Right renal pelvis (tissue), 4 donors: ENCODE data around the gene IRF5. TPM values are rescaled to one million over a fixed set of nuclear protein-coding genes. Genes with fewer than 3 reads are reported as not detected.

Experiments used
- DNase-seq, 4 donors: peaks; one replicate each; pipeline ENCODE4 v3.0.0-alpha.2; 2013; ENCODE audit warnings: low read depth in 4 of 4, low spot score in 3 of 4, missing footprints in 1 of 4
- polyA plus RNA-seq, 4 donors: library from polyadenylated mRNA; unstranded; fragments of 120-200 nt; gene quantifications; one replicate each; pipeline ENCODE4 v1.2.1, GENCODE V29; 2013; ENCODE audit not compliant: insufficient read length in 4 of 4

Gene IRF5
- polyA plus RNA-seq, 4 donors = 7.3 to 14.7 (median 11.0) TPM

DNA sequence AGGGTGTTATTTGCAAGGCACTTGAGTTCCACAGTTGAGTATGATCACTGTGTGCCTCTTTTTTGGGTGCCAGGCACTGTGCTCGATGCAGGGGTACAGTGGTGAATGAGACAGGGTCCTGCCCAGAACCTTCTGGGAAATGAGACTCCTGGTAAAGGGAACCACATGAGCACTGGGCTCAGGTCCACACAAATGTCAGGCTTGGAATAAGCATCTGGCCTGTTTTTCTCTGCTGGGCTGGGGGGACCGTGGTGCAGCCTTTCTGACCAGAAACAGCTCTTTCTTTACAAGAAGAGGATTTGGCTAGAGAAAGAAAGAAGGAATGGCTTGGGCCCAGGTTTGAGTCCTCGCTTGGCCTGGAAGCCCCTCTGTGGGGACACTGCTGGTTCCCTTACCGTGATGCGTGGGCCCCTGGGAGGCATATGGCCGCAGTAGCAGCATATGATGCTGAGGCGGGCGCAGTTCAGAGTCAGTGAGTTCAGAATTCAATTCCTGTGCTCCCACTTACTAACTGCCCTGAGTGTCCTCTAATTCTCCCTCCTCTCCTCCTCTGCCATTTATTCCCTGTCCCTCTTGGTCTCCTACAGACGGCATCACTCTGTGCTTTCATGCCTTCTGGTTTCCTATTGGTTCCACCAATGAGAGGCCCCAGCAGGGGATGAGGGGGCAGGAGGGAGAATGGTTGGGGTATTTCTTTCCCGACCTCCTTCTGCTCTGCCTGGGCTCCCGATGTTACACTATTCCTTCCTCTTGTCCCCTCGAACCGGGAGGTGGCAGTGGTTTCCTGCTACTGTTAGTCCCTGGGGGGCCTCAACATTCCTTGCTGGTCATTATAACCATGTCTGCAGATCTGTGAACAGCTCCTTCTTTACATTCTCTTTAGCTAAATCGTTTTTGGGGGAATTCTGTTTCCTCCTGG is 17.6 kb upstream of the IRF5 start:
- DNase-seq = no peak

DNA sequence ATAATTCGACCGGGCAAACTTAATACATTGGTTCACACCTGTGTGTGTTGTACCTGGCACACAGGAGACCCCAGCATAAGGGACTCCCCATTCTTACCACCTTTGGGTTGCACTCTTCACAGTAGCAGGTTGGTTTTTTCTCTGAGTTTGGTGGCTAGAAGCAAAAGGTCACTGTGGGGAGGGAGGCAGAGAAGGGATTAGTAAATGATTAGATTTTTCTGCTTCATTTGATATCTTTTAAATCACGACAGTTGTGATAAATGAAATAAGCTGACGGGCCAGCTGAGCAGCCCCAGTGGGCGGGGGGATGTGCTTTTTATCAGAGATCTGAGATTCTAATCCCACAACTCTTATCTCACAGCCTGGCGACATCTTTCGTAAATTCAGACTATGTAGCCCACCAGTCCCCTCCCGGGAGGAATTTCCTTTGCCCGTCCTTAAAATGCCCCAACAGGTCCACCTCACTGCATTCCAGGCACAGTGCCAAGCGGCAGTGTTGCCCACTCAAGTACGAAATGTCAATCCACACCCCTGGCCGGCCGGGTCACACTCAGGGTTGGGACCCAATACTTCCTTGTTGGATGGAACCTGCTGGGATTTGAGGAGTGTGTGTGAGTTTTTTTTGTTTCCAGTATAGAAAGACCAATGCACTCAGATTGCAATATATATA is 16.7 kb upstream of the IRF5 start:
- no peak for DNase-seq

DNA sequence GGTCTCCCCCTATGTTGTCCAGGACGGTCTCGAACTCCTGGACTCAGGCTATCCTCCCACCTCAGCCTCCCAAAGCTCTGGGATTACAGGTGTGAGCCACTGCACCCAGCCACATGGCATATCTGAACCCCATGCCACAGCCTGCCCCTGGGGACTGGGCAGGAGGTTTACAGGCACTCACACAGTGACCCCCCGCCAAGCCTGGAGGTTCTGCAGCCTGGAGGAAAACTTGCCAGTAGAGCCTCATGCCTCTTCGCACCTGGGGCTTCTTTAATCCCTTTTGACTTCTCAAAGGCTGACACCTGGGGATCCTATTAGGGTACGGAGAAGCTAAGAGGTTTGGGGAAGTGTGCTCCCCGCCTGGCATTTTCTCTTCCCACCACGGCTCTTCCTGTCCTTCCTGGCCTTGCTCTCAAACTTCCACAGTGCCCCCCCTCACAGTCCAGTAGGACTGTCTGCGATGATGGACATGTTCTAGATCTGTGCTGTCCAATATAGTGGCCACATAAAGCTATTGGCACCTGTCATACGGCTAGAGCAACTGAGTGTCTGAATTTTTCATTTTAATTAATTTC is 15.8 kb upstream of the IRF5 start:
- no peak for DNase-seq

DNA sequence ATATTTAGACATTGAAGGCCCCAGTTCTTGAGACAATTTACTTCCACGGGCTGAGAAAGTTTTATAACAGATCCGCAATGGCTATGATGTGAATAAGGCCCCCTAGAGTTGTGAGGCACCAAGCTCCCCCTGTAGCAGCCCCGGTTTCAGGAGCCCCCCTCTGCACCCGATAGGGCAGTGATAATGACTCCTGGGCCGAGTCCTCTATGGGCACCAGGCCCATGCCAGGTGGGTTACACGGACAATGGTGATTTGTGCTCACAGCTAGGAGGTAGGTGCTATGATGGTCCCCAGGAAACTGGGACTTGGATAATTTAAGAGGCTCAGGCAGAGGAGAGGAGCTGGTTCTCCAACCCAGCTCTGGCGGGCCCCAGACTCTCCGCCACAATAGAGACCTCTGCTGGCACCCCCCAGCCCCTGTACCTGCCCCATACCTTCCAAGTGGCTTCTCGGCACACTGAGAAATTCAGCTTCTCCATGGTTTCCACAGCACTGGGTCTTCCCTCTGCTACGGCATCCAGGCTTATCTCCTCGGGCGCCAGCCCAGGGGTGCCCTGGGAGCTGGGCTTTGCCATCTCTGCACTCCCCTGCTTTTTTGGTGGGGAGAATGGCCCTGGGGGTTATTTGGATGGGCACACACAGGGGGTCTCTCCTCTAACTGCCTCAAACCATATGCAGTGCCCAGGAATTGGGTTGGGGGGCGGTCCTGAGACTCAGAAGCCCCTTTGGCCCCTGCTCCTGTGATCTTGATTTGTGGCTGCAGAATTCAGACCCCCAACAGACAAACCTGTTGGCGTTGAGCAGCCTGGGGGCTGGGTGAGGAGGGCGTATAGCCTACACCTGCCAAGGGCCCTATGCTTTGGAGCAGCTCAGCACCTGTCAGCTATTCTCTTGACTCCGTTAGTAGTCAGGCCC is 15.0 kb upstream of the IRF5 start:
- DNase-seq = no peak

DNA sequence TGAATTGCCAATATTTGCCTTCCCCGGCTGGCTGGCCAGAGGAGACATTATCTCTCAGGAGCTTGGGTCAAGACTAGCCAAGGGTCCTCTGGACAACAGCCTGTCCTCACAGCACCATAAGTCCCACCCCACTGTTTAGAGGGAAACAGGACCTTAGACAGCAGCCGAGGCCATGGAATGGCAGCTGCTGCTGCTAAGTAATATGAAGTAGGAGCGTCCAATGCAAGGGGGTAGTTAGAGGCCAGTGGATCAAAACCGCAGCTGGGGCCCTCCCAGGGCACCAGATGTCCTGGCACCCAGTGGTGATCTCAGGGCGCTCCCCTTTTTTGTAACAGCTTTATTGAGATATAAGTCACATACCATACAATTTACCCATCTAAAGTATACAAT is 14.3 kb upstream of the IRF5 start:
- DNase-seq = no peak

DNA sequence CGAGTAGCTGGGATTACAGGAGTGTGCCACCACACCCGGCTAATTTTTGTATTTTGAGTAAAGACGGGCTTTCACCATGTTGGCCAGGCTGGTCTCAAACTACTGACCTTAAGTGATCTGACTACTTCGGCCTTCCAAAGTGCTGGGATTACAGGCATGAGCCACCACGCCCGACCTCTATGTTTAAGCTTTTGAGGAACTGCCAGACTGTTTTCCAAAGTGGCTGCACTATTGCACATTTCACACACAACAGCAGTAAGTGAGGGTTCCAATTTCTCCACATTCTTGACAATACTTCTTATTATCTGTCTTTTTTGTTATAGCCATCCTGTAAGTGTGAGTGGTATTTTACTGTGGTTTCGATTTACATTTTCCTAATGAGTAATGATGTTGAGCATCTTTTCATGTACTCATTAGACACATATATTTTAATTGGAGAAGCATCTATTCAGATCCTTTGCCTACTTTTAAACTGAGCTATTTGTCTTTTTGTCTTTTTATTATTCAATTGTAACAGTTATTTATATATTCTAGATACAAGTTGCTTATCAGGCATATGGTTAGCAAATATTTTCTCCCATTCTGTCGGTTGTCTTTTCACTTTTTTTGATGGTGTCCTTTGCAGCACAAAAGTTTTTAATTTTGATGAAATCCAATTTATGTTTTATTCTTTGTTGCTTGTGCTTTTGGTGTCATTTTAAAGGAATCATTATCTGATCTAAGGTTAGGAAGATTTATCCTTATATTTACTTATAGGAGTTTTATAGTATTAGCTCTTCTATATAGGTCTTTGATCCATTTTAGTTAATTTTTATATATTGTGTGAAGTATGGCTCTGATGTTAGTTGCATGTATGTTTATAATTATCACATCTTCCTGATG is 12.8 kb upstream of the IRF5 start:
- no peak for DNase-seq

DNA sequence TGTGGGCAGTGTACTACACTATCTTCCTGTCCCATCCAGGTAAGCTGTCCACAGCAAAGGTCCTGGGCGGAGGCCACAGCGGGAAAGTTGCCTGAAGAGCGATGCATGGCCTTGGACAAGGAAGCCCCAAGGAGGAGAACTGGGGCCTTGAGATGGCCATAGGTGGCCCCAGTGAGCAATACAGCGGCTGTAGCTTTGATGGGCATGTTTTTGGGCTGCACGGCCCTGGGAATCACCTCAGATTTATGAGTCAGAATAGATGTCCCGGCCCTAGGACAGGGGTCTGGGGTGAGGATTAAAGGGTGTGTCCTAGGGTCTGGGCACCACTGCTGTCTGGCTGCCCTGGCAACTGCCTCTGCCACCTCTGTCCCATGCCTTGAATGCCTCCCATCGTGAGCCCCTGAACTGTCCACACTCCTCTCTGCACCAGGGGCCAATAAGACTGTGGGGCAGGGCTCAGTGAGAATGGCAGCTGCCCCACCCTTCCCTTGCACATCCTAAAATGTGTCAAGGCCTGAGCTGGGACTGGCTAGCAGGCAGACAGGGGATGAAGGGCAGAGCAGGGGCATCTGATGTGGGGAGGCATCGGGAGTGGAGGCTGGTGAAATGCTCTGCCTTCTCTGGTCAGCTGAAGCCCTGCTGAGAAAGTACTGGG is 9.4 kb upstream of the IRF5 start:
- DNase-seq = no peak

DNA sequence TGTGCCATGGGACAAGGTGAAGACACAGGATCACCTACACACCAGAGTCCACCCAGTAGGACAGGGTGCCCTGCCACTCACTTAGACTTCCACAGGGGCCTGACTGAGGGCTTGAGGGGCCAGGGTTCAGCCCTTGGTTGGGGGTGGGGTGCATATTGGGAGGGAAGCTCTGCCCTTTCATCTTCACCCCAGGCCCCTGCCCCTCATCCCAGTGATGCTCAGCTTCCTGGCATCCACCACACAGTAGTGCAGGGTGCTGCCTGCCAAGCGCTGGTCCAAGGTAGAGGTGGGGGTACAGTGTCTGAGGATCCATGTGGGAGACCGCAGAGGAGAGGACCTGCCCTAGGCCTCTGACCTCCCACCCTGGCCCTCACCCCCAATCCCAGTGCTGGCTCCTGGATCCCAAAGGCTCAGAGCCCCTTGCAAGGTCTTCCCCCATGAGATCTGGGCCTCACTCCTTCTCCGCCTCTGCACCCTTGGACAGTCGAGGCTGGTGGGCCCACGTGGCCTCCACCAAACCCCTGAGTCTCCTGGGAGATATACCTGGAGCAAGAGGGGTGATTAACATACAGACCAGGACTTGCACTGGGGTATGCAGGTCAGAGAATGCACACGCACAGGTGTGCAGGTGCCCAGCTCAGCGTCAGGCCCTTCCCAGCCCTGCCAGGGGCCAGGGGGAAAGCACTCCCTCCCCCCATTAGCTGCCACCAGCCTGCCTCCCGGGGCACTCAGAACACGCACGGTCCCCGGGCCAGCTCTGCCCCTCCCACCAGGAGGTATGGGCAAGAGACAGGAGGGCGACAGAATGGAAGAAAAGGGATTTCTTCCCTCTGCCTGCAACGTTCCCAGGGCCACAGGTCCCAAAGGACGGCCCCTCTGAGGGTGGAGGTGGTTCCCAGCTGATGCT is 8.6 kb upstream of the IRF5 start:
- DNase-seq = no peak

DNA sequence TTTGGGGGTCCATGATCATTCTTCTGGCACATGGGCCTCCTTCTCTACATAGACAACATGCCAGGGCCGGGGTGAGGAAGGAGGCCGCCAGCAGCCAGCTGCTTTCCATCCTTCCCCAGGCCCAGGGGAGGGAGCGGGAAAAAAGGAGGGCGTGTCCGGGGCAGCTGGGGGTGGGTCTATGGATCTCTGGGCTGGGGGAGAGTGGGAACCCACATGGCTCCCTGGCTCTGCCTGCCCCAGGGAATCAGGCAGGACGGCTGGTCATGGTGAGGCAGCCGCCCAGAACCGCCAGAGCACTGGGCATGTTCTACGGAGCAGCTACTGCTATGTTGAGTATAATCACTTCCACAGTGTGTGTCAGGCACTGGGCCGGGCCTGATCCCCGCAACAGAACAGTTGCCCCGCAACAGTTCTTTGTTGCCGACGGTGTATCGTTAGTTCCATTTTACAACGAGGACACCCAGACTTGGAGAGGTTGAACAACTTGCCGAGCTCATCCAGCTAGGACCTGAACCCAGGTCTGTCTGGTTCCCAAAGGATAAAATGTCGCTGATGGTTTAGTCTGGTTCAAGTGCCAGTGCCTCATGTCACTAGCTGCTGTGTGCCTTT is 6.4 kb upstream of the IRF5 start:
- no peak for DNase-seq

DNA sequence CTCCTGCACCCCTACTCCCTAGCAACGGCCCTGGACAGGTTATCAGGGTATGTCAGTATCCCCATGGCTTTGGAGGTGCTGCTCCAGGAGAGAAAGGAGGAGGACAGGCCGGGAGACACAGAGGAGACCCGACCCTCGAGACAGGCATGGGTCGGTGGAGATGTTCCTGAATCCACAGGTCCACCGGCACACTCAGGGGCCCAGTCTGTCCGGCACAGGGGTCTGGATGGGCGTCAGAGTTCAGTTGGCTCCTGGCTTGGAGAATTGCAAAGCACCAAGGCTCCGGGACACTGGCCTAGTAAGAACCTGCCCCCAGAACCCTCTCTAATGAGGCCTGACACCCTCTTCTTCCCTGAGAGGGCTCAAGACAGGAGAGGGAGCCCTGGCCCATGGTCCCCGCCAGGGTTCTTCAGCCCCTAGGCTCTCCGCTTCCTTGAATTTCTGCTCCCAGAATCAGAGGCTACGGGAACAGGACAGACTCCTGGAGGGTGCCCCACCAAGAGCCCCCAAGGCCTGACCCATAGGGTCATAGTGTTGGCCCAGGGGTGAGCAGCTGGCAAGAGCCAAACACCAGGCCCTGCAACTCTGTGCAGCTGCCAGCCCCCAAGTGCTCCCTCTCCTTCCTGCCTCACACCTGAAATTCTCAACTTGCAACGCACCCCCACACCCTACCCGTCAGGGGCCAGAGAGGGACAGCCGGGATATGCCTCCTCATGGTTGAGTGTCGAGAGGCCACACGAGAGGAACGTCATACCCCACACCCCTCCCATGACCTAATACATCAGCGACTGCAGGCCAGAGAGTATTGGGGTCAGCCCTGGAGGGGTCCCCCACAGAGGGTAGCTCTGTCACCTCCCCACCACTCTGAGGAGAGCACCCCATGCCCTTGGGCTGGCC is 5.5 kb upstream of the IRF5 start:
- no peak for DNase-seq

DNA sequence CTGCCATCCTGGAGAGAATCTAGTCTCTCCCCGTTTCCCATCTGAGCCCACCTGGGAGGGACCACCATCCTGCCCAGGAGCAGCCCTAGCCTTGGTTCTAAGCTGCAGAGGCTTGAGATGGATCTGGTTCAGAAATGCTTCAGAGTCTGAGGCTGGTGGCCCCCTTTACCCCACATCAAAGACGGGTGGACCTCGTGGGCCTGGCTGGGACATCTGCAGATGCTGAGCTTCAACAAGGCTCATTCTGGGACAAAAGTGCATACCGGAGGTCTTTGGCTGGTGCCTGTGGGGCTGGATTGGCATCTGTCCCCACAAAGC is 4.9 kb upstream of the IRF5 start:
- no peak for DNase-seq

DNA sequence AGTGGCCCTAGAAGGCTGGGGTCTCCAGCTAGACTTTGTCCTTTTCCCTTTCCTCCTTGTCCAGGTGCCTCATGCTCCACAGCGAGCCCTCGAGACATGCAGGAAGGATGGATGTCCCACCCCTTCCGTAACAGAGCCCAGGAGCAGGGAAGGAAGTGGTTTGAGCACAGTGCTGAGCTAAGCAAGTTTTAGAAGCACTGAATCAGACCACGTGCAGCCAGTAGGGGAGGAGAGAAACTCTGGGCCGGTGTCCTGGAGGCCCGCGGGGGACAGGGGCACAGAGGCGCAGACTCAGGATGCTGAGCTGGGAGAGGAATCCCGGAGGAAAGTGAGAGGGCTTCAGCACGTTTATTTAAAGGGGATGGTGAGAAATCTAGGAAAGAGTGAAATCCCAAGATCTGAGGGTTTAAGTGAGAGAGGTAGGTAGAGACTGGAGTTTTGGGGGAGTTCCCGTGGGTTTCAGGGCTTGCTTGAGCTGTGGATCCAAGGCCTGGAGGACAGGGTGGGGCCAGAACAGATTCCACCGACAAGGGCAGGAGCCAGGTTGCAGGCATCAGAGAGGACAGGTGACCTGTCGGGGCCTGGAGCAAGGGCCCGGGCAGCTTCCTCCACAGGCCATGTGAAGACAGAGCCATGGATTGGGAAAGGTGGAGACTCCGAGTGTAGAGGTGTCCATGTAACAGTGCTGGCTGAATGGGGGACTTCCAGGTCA is 4.4 kb upstream of the IRF5 start:
- DNase-seq = no peak

DNA sequence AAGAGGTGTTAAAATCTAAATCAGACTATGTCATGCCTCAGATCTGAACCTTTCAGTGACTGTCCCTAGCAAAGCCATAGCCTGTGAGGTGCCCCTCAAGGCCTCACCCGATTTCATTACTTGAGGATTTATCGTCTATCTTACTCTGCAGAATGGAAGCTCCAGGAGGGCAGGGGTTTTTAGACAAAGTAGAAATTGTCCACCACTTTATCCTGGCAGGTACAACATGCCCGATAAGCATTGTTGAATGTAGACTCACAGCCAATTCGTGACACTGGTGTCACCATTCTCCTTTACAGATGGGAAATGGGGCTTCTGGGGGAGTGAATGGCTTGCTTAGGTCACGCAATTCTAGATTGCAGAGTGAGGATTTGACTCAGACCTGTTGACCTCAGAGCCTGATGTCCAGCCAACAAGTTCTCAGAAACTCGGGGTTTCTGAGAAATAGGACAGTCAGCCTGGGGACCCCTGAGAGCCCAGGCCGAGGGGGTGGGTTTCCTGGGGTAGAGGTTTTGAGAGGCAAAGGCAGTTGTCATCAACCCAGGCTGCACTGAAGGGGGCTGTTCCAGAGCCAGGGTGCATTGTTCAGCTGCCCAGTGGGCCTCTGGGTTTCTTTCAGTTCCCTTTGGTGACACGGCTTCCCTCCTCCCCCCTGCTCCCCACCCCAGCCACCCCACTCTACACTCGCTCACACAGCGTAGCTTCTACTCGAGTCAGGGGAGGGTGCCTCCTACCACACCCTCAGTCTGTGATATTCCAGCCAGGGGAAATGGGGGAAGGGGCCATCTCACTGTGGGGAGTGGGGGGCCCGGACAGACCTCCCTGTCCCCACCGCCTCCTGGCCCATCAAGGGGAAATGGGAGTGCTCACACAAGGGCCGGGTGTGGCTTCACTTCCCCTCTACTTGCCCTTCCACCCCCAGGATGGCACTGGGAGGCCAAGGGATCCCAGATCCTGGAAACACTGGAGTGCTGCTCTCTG is 3.1 kb upstream of the IRF5 start:
- DNase-seq = no peak

DNA sequence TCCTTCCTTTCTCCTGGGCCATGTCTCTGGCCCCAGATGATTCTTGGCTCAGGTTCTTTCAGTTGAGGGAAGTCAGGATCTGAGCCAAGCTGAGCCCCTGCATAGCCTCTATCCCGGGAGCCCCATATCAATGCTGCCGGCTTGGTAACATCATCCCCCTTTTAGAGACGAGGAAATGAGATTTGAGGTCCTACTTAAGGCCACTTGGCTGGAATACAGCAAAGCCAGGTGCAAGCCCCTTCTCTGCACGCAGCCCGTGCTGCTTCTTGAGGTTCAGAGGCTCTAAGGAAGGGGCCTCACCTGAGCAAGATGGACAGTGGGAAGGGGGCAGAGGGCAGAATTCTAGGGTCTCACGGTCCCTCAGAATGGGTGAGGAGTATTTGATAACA is 2.4 kb upstream of the IRF5 start:
- DNase-seq = no peak

DNA sequence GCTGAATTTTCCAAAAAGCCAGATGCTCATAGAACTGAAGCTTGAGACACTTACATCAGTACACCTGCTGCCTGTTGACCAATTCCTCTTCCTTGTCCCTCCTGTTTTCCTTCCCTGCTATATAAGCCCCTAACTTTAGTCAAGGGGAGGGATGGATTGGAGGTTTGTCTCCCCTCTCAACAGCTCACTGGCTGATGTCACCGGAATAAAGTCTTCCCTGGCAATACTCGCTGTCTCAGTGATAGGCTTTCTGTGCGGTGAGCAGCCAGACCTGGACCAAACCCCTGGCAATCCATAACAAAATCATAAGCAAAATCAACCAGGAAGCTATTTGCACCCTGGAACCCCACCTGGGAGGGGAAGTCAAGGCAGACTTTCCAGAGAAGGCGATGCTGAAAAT is 929 bp upstream of the IRF5 start:
- no peak for DNase-seq
